ENCODE results near the gene SCUBE1.

The SCUBE1 gene

DNA sequence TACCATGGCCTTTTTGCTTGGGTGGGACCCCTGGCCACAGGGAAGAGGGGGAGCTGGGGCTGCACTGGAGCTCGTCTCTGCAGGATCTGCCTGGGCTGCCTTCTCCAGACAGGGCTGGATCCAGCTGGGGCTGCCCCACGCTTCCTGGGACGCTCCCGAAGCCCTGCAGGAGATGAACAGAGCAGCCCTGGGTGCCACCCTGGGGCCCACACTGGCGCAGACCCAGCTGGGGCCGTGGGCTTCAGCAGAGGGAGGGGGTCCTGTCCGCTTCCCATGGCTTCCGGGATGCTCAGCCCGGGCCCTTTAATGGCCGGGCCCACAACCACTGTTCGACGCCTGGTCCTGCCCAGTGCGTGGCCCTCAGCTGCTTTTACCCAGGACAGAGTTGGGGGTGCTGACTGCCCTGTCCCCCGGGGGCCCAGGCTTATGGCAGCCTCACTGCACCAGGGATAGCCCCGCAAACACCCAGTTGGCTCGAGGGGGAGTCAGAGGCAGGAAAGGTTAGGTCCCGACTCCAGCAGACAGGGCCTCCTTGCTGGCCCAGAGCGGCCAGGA is 179.9 kb downstream of the SCUBE1 start:
- no peaks in the 10 kb centered on the region for H3K36me3 ChIP-seq (ENCODE audit: insufficient read depth, low read length)
- no peak overlapping the region for H3K4me3 ChIP-seq (ENCODE audit: low read depth, low read length)
- H3K79me2 ChIP-seq (ENCODE audit: control insufficient read depth, insufficient read depth, low read length, unreplicated experiment): peaks cover 7% of the 10 kb centered on the region
- no peak overlapping the region for H3K27ac ChIP-seq (ENCODE audit: low read depth, low read length)
- no peaks in the 10 kb centered on the region for H3K27me3 ChIP-seq (ENCODE audit: insufficient read depth, low read length)
- no peak overlapping the region for H2AFZ ChIP-seq (ENCODE audit: low read length, unreplicated experiment)
- H3K4me1 ChIP-seq (ENCODE audit: control insufficient read depth, insufficient read depth, low read length, unreplicated experiment): no peaks in the 10 kb centered on the region

DNA sequence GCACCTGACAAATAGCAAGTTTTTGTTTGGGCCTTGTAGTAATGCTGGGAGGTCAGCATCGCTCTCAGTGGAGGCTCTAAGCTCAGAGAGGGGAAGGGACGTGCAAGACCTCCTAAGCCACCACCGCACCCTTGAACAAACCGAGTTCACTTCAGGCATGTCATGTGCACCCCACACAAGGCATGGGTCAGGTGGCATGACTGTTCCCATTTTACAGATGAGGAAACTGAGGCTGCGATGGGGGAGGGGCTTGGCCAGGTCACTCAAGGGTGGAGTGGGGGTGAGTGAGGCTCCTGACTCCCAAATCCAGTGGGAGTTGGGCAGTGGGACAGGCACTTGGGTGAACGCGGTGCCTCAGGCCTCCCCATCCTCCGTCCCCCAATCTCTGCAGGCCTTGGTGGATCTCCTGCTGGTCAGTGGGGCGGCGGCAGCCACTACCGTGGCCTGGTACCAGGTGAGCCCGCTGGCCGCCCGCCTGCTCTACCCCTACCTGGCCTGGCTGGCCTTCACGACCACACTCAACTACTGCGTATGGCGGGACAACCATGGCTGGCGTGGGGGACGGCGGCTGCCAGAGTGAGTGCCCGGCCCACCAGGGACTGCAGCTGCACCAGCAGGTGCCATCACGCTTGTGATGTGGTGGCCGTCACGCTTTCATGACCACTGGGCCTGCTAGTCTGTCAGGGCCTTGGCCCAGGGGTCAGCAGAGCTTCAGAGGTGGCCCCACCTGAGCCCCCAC is 180.6 kb downstream of the SCUBE1 start:
- no peaks in the 10 kb centered on the region for H3K27me3 ChIP-seq (ENCODE audit: insufficient read depth, low read length)
- peaks cover 14% of the 10 kb centered on the region for H3K79me2 ChIP-seq (ENCODE audit: control insufficient read depth, insufficient read depth, low read length, unreplicated experiment)
- H3K4me3 ChIP-seq (ENCODE audit: low read depth, low read length): no peak overlapping the region
- no peaks in the 10 kb centered on the region for H3K36me3 ChIP-seq (ENCODE audit: insufficient read depth, low read length)
- no peak overlapping the region for H2AFZ ChIP-seq (ENCODE audit: low read length, unreplicated experiment)
- no peaks in the 10 kb centered on the region for H3K4me1 ChIP-seq (ENCODE audit: control insufficient read depth, insufficient read depth, low read length, unreplicated experiment)
- H3K27ac ChIP-seq (ENCODE audit: low read depth, low read length): no peak overlapping the region

DNA sequence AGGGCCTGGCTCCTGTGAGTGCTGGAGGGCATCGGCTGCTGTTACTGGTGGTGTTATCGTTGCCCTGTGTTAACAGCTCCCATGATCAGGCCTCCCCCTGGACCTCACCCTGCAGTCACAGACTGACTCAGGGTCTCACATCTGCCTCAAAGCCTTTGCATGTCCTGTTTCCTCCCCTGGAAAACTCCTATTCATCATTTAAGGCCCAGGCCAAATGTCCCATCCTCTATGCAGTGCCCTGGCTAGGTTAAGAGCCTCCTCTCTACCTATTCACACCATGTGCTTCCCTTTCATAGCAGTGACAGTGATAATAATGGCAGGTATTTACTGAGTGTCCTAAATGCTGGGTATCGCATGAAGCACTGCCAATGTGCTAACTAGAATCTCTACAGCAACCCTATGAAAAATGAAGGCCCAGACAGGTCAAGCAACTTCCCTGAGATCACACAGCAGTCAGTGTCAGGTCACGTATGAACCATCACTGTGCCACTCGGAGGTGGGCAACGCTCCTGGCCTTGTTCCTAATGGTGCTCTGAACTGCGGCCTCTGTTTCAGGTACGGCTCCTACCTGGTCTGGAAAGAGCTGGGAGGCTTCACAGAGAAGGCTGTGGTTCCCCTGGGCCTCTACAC is 182.6 kb downstream of the SCUBE1 start:
- peaks cover 26% of the 10 kb centered on the region for H3K79me2 ChIP-seq (ENCODE audit: control insufficient read depth, insufficient read depth, low read length, unreplicated experiment)
- no peaks in the 10 kb centered on the region for H3K36me3 ChIP-seq (ENCODE audit: insufficient read depth, low read length)
- H3K27me3 ChIP-seq (ENCODE audit: insufficient read depth, low read length): no peaks in the 10 kb centered on the region
- peaks cover 2% of the 10 kb centered on the region for H3K4me1 ChIP-seq (ENCODE audit: control insufficient read depth, insufficient read depth, low read length, unreplicated experiment)
- no peak overlapping the region for H3K27ac ChIP-seq (ENCODE audit: low read depth, low read length)
- H3K4me3 ChIP-seq (ENCODE audit: low read depth, low read length): no peak overlapping the region
- H2AFZ ChIP-seq (ENCODE audit: low read length, unreplicated experiment): no peak overlapping the region

DNA sequence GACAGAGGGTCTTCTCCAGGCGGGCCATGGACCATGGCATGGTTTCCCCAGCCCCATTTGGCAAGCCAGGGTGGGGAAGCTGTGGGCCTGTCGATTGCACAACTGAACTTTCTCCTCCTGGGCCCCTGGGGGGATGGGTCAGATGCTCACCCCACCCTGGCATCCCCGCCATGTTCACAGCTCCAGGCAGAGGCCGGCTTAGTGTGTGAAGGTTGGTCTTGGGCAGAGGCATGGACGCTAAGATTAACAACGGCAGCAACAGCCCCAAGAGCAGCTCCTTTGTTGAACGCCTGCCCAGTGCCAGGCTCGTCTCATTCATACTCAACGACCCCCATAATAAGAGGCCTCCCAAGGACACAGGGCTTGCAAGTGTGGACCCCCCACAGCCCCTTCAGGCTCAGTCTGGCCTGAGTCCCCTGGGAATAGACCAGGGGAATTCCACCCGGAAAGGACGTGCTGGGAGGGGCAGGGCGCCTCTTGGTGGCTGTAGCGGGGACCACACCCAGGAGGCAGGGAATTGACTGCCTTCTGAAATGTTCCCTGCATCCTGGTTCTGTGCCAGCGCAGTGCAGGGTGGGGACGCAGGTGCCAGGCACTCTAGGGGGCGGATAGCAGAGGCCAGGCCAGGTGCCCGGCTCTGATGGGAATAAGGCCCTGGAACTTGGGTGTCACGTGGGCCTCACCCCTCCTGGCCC is 183.5 kb downstream of the SCUBE1 start:
- no peaks in the 10 kb centered on the region for H3K36me3 ChIP-seq (ENCODE audit: insufficient read depth, low read length)
- H3K27ac ChIP-seq (ENCODE audit: low read depth, low read length): no peak overlapping the region
- H3K4me1 ChIP-seq (ENCODE audit: control insufficient read depth, insufficient read depth, low read length, unreplicated experiment): peaks cover 5% of the 10 kb centered on the region
- no peak overlapping the region for H3K4me3 ChIP-seq (ENCODE audit: low read depth, low read length)
- H2AFZ ChIP-seq (ENCODE audit: low read length, unreplicated experiment): no peak overlapping the region
- H3K27me3 ChIP-seq (ENCODE audit: insufficient read depth, low read length): no peaks in the 10 kb centered on the region
- peaks cover 34% of the 10 kb centered on the region for H3K79me2 ChIP-seq (ENCODE audit: control insufficient read depth, insufficient read depth, low read length, unreplicated experiment)

DNA sequence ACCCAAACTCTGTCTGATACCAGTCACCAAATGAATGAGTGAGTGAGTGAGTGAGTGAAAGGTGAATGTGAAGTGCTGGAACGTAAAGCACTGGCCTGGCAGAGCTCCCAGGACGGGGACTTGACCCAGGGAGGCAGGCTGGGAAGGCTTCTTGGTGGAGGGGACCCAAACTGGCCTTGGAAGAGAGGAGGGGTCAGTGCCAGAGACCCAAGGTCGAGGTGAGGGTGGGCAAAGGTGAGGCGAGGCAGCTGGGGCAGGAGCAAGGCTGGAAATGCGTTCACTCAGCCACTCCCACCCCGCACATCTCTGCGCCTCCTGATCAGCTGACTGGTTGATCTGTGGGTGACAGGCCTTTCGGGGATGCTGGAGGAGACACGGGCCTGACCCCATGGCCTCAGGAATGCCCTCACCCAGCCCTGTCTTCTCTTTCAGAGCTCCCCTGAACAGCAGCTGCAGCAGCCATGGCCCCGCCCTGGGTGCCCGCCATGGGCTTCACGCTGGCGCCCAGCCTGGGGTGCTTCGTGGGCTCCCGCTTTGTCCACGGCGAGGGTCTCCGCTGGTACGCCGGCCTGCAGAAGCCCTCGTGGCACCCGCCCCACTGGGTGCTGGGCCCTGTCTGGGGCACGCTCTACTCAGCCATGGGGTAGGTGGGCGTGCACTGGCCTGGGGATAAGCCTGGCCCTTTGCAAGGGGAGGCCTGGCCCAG is 184.2 kb downstream of the SCUBE1 start:
- Histone ChIP-seq H2AFZ (ENCODE audit: low read length, unreplicated experiment) (no peak overlapping the region), H3K4me1 (ENCODE audit: control insufficient read depth, insufficient read depth, low read length, unreplicated experiment) (peaks cover 6% of the 10 kb centered on the region), H3K27ac (ENCODE audit: low read depth, low read length) (no peak overlapping the region), H3K4me3 (ENCODE audit: low read depth, low read length) (no peak overlapping the region), H3K79me2 (ENCODE audit: control insufficient read depth, insufficient read depth, low read length, unreplicated experiment) (peaks cover 40% of the 10 kb centered on the region), H3K36me3 (ENCODE audit: insufficient read depth, low read length) (no peaks in the 10 kb centered on the region), H3K27me3 (ENCODE audit: insufficient read depth, low read length) (no peaks in the 10 kb centered on the region)

DNA sequence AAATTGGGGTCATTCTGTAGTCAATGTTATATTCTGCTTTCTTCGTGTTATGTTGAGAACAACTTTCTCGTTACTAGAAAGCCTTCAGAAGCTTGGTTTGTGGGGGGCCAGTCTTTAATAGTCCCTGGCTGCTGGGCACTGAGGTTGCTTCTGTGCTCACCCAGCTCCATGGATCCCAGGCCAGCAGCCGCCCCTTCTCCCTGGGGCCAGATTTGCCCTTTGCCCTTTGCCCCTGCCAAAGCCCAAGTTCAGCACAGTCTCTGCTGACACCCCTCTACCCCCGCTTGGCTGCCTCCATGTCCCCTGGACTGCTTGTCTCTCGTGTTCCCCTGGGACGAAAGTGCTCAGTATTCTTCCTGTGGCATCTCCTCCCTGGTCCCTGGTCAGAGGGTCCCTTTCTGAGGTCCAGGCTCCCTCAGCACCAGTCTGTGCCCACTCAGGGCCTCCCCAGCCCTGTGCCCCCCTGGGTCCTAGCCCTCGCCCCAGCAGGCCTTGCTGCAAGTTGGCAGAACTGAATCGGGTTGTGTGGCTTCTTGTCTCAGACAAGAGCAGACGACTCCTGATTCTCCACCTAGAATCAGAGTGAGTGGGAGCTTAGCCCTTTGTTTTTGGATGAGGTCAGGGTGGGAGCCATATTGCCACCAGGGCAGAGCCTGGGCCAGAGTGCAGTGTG is 185.2 kb downstream of the SCUBE1 start:
- Histone ChIP-seq H3K36me3 (ENCODE audit: insufficient read depth, low read length) (no peaks in the 10 kb centered on the region), H2AFZ (ENCODE audit: low read length, unreplicated experiment) (no peak overlapping the region), H3K4me3 (ENCODE audit: low read depth, low read length) (no peak overlapping the region), H3K27me3 (ENCODE audit: insufficient read depth, low read length) (no peaks in the 10 kb centered on the region), H3K27ac (ENCODE audit: low read depth, low read length) (no peak overlapping the region), H3K79me2 (ENCODE audit: control insufficient read depth, insufficient read depth, low read length, unreplicated experiment) (peaks cover 44% of the 10 kb centered on the region), H3K4me1 (ENCODE audit: control insufficient read depth, insufficient read depth, low read length, unreplicated experiment) (peaks cover 8% of the 10 kb centered on the region)

DNA sequence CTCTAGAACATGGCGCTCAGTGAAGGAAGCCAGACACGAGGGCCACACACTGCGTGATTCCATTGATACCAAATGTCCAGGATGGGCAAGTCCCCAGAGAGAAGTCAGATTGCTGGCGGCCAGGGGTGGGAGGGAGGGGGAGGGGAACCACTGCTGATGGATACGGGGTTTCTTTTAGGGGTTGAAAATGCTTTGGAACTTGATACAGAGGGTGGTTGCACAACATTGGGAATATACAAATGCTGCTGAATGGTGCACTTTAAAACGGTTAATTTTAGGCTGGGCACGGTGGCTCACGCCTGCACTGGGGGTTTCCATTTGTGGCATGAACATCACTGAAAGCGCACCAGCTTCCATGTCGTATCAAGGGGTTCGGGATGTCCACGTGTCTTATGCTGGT is 186.8 kb downstream of the SCUBE1 start:
- H3K36me3 ChIP-seq (ENCODE audit: insufficient read depth, low read length): no peaks in the 10 kb centered on the region
- no peaks in the 10 kb centered on the region for H3K27me3 ChIP-seq (ENCODE audit: insufficient read depth, low read length)
- H3K4me3 ChIP-seq (ENCODE audit: low read depth, low read length): no peak overlapping the region
- H3K4me1 ChIP-seq (ENCODE audit: control insufficient read depth, insufficient read depth, low read length, unreplicated experiment): peaks cover 8% of the 10 kb centered on the region
- peaks cover 59% of the 10 kb centered on the region for H3K79me2 ChIP-seq (ENCODE audit: control insufficient read depth, insufficient read depth, low read length, unreplicated experiment)
- H2AFZ ChIP-seq (ENCODE audit: low read length, unreplicated experiment): no peak overlapping the region
- H3K27ac ChIP-seq (ENCODE audit: low read depth, low read length): no peak overlapping the region

DNA sequence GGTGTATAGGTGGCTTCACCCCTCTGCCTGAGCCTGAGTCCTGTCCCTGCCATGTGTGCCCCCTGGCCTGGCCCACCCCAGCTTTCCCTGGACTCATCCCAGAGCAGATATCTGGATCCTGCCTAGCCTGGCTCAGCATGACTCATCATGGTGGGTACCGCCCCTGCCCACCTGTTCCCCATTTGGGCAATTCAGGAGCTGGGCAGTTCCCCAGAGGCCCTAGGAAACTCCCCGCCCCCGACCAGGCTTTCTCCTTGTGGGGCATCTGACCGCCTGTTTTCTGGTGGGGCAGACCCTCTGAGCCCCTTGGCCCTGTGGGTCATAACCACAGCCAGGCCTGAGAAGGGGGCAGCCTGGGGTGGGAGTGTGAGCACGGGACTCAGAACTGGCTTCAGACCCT is 187.4 kb downstream of the SCUBE1 start:
- Histone ChIP-seq H3K4me1 (ENCODE audit: control insufficient read depth, insufficient read depth, low read length, unreplicated experiment) (peaks cover 8% of the 10 kb centered on the region), H3K27ac (ENCODE audit: low read depth, low read length) (no peak overlapping the region), H3K36me3 (ENCODE audit: insufficient read depth, low read length) (no peaks in the 10 kb centered on the region), H3K4me3 (ENCODE audit: low read depth, low read length) (no peak overlapping the region), H3K79me2 (ENCODE audit: control insufficient read depth, insufficient read depth, low read length, unreplicated experiment) (peaks cover 59% of the 10 kb centered on the region), H2AFZ (ENCODE audit: low read length, unreplicated experiment) (no peak overlapping the region), H3K27me3 (ENCODE audit: insufficient read depth, low read length) (no peaks in the 10 kb centered on the region)

DNA sequence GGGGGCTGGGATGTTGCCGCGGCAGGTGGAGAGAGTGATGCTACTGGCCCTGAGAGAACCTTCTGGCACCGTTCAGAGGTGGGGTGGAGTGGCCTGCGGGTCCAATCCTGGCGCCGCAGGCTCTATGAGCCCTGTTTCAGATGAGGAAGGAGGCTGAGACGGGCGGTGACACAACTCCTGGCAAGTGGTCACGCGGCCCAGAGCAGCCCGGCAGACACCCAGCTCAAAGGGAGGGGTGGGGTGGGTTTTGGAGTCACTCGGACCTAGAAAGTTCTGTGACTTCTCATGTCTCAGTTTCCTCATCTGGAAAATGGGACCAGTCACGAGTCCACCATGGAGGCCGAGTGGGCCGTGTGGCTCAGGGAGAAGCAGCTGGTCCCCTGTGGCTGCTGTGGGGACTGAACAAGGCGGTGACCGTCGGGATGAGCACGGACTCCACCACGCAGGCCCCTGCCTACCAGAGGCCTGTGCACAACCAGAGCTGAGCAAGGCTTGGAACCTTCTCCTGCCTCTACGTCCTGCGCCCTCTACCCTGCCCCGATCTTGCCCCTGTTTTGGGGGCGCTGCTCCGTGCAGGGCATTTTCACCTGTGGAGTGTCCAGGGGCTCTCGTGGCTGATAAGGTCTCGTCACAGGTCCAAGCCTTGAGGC is 188.2 kb downstream of the SCUBE1 start:
- Histone ChIP-seq H3K4me3 (ENCODE audit: low read depth, low read length) (no peak overlapping the region), H3K27me3 (ENCODE audit: insufficient read depth, low read length) (no peaks in the 10 kb centered on the region), H3K36me3 (ENCODE audit: insufficient read depth, low read length) (no peaks in the 10 kb centered on the region), H3K27ac (ENCODE audit: low read depth, low read length) (no peak overlapping the region), H3K4me1 (ENCODE audit: control insufficient read depth, insufficient read depth, low read length, unreplicated experiment) (peaks cover 8% of the 10 kb centered on the region), H3K79me2 (ENCODE audit: control insufficient read depth, insufficient read depth, low read length, unreplicated experiment) (peaks cover 59% of the 10 kb centered on the region), H2AFZ (ENCODE audit: low read length, unreplicated experiment) (no peak overlapping the region)

Measured in ACC112 (cell line).